ENCODE measurements around the gene RASGRF2.

Gene RASGRF2

GRCh38 chr5:81202655-81203054, 242.5 kb downstream of the RASGRF2 start:
- no peak for DNase-seq (ENCODE audit: low read depth in 2 of 2, low spot score in 1 of 2)

- no peak for DNase-seq (ENCODE audit: low read depth in 2 of 2, low spot score in 1 of 2)
Measured at GRCh38 chr5:81203729-81204128, 243.6 kb downstream of the RASGRF2 start.

- DNase-seq (ENCODE audit: low read depth in 2 of 2, low spot score in 1 of 2), result no peak
Measured at GRCh38 chr5:81204205-81204604, 244.0 kb downstream of the RASGRF2 start.

GRCh38 chr5:81205058-81205457, 244.9 kb downstream of the RASGRF2 start:
- no peak for DNase-seq (ENCODE audit: low read depth in 2 of 2, low spot score in 1 of 2)

GRCh38 chr5:81207009-81207408, 246.8 kb downstream of the RASGRF2 start:
- no peak for DNase-seq (ENCODE audit: low read depth in 2 of 2, low spot score in 1 of 2)

GRCh38 chr5:81208904-81209303, 248.7 kb downstream of the RASGRF2 start:
- DNase-seq (ENCODE audit: low read depth in 2 of 2, low spot score in 1 of 2), result no peak

GRCh38 chr5:81209386-81209785, 249.2 kb downstream of the RASGRF2 start:
- DNase-seq (ENCODE audit: low read depth in 2 of 2, low spot score in 1 of 2), result no peak

- DNase-seq (ENCODE audit: low read depth in 2 of 2, low spot score in 1 of 2), result no peak
Measured at GRCh38 chr5:81209869-81210493, 249.8 kb downstream of the RASGRF2 start.

- no peak for DNase-seq (ENCODE audit: low read depth in 2 of 2, low spot score in 1 of 2)
Measured at GRCh38 chr5:81212211-81212751, 252.1 kb downstream of the RASGRF2 start.

GRCh38 chr5:81213070-81213469, 252.9 kb downstream of the RASGRF2 start:
- no peak for DNase-seq (ENCODE audit: low read depth in 2 of 2, low spot score in 1 of 2)

GRCh38 chr5:81214848-81215247, 254.7 kb downstream of the RASGRF2 start:
- DNase-seq (ENCODE audit: low read depth in 2 of 2, low spot score in 1 of 2), result no peak

GRCh38 chr5:81216152-81216551, 256.0 kb downstream of the RASGRF2 start:
- no peak for DNase-seq (ENCODE audit: low read depth in 2 of 2, low spot score in 1 of 2)

- DNase-seq (ENCODE audit: low read depth in 2 of 2, low spot score in 1 of 2), result no peak
Measured at GRCh38 chr5:81219389-81219788, 259.2 kb downstream of the RASGRF2 start.

GRCh38 chr5:81222285-81222684, 262.1 kb downstream of the RASGRF2 start:
- no peak for DNase-seq (ENCODE audit: low read depth in 2 of 2, low spot score in 1 of 2)

GRCh38 chr5:81225463-81225862, 265.3 kb downstream of the RASGRF2 start:
- DNase-seq (ENCODE audit: low read depth in 2 of 2, low spot score in 1 of 2), result no peak

- no peak for DNase-seq (ENCODE audit: low read depth in 2 of 2, low spot score in 1 of 2)
Measured at GRCh38 chr5:81226286-81226685, 266.1 kb downstream of the RASGRF2 start.

GRCh38 chr5:81226949-81227348, 266.8 kb downstream of the RASGRF2 start:
- no peak for DNase-seq (ENCODE audit: low read depth in 2 of 2, low spot score in 1 of 2)

- no peak for DNase-seq (ENCODE audit: low read depth in 2 of 2, low spot score in 1 of 2)
Measured at GRCh38 chr5:81228084-81228483, 267.9 kb downstream of the RASGRF2 start.

- DNase-seq (ENCODE audit: low read depth in 2 of 2, low spot score in 1 of 2), result no peak
Measured at GRCh38 chr5:81230416-81230815, 270.3 kb downstream of the RASGRF2 start.

- no peak for DNase-seq (ENCODE audit: low read depth in 2 of 2, low spot score in 1 of 2)
Measured at GRCh38 chr5:81232464-81233079, 272.4 kb downstream of the RASGRF2 start.

GRCh38 chr5:81233080-81233634, 273.0 kb downstream of the RASGRF2 start, which contains the start of gene CKMT2:
Gene CKMT2 (plus strand): TSS chr5:81233322. CDS start chr5:81251133, 17,811 bp downstream.
- no peak for DNase-seq (ENCODE audit: low read depth in 2 of 2, low spot score in 1 of 2)

GRCh38 chr5:81234299-81234698, 274.1 kb downstream of the RASGRF2 start:
- no peak for DNase-seq (ENCODE audit: low read depth in 2 of 2, low spot score in 1 of 2)
